GM12874 (cell line): ENCODE data around the gene MGLL.

ENCODE experiments used
- CTCF ChIP-seq: IDR thresholded peaks from 2 replicates; pipeline ENCODE4 v1.5.1; 2011; ENCODE audit warnings: low read depth, mild to moderate bottlenecking, control low read depth, low read length, moderate library complexity; ENCODE audit not compliant: insufficient read depth

Gene MGLL

GRCh38 chr3:127735767-127736693, 86.3 kb downstream of the MGLL start:
- no peak for TF ChIP-seq CTCF

- TF ChIP-seq CTCF = no peak
These were observed 87.4 kb downstream of the MGLL start for GRCh38 chr3:127734754-127735473.

- no peak for TF ChIP-seq CTCF
These were observed 88.1 kb downstream of the MGLL start for GRCh38 chr3:127734181-127734720.

GRCh38 chr3:127733781-127734180, 88.5 kb downstream of the MGLL start:
- no peak for TF ChIP-seq CTCF

- no peak for TF ChIP-seq CTCF
These were observed 89.4 kb downstream of the MGLL start for GRCh38 chr3:127732879-127733350.

- TF ChIP-seq CTCF = no peak
These were observed 90.0 kb downstream of the MGLL start for GRCh38 chr3:127732303-127732702.

- no peak for TF ChIP-seq CTCF
These were observed 90.6 kb downstream of the MGLL start for GRCh38 chr3:127731546-127732289.
